Endothelial cell of umbilical vein (primary cell): Measurements from ENCODE around the gene PFDN1. TPM values are rescaled to one million over a fixed set of nuclear protein-coding genes. Genes with fewer than 3 reads are reported as not detected.

ENCODE experiments used
- BruUV-seq: library from RNA; stranded (reverse); fragments of 400-500 nt; replicated peaks from 2 replicates; lab custom pipeline; 2021; lab: Mats Ljungman, UMichigan
- CTCF ChIA-PET: fragments of 300-600, 350-600 bp; sonication (Branson Sonifier 250); formaldehyde crosslinking; loops from one replicate; lab custom pipeline; 2021; ENCODE audit warnings: antibody characterized with exemption, inconsistent platforms; lab: Charles Lee
- POLR2A ChIA-PET: fragments of 300-600, 350-600 bp; sonication (Branson Sonifier 250); formaldehyde crosslinking; loops from one replicate; lab custom pipeline; 2021; ENCODE audit warnings: antibody characterized with exemption, inconsistent platforms; lab: Charles Lee
- DNase-seq: peaks from one replicate; pipeline ENCODE4 v3.0.0-alpha.2; 2011; ENCODE audit warnings: low read depth, low spot score
- FAIRE-seq: peaks from 2 replicates; lab custom pipeline; 2011; peaks lifted over from hg19 to GRCh38; lab: Jason Lieb, UNC
- H2AFZ ChIP-seq: 2 replicates; pipeline ENCODE4 v1.6.0; 2012; ENCODE audit warnings: low read depth, low read length, control low read depth, inconsistent platforms
- H3K27ac ChIP-seq: 2 replicates; pipeline ENCODE4 v1.5.1; 2011; ENCODE audit warnings: low read depth, mild to moderate bottlenecking, control low read depth, low read length, moderate library complexity; ENCODE audit not compliant: insufficient read depth
- H3K27me3 ChIP-seq, 2 experiments: 2 replicates each; pipeline versions ENCODE4 v1.6.0 to v1.6.1; 2011; ENCODE audit warnings: low read length in 2 of 2, mixed read lengths in 1 of 2; ENCODE audit not compliant: control insufficient read depth in 2 of 2, insufficient read depth in 2 of 2
- H3K36me3 ChIP-seq, 2 experiments: 2 replicates in 1 of 2; 3 replicates in 1 of 2; pipeline ENCODE4 v1.5.1; 2011; ENCODE audit warnings: low read length in 2 of 2, mild to moderate bottlenecking in 1 of 2, moderate library complexity in 1 of 2; ENCODE audit not compliant: control insufficient read depth in 2 of 2, insufficient read depth in 2 of 2; ENCODE audit errors: extremely low read depth in 1 of 2
- H3K4me1 ChIP-seq: 3 replicates; pipeline ENCODE4 v1.5.1; 2011; ENCODE audit warnings: mild to moderate bottlenecking, low read length; ENCODE audit not compliant: control insufficient read depth, insufficient read depth; ENCODE audit errors: extremely low read depth
- H3K4me2 ChIP-seq: 2 replicates; pipeline ENCODE4 v1.6.1; 2011; ENCODE audit warnings: low read length, control low read depth, mixed read lengths; ENCODE audit not compliant: insufficient read depth
- H3K4me3 ChIP-seq, 3 experiments: fragments of 200-600 bp in 1 of 3; sonication (generic), shearing (Covaris generic) in 1 of 3; replicated peaks in 1 of 3; 2 replicates each; pipeline ENCODE4 v1.5.1; 2011 to 2016; ENCODE audit warnings: control low read depth in 3 of 3, low read length in 3 of 3, mild to moderate bottlenecking in 2 of 3, inconsistent platforms in 1 of 3, low read depth in 1 of 3, moderate library complexity in 1 of 3; ENCODE audit not compliant: insufficient read depth in 1 of 3
- H3K79me2 ChIP-seq: 2 replicates; pipeline ENCODE4 v1.6.0; 2012; ENCODE audit warnings: low read length, inconsistent platforms; ENCODE audit not compliant: control insufficient read depth, insufficient read depth
- H3K9ac ChIP-seq: replicated peaks from 2 replicates; pipeline ENCODE3; 2011; ENCODE audit warnings: low read length, control low read depth; ENCODE audit not compliant: insufficient read depth; ENCODE audit errors: extremely low read depth
- H3K9me1 ChIP-seq: replicated peaks from 3 replicates; pipeline ENCODE4 v1.6.0; 2011; ENCODE audit warnings: mild to moderate bottlenecking, low read length; ENCODE audit not compliant: control insufficient read depth, insufficient read depth; ENCODE audit errors: extremely low read depth
- H3K9me3 ChIP-seq: replicated peaks from 2 replicates; pipeline ENCODE4 v1.5.1; 2012; ENCODE audit warnings: low read length, inconsistent platforms; ENCODE audit not compliant: control insufficient read depth, insufficient read depth
- H4K20me1 ChIP-seq: replicated peaks from 2 replicates; pipeline ENCODE3; 2011; ENCODE audit warnings: mild to moderate bottlenecking, low read length; ENCODE audit not compliant: control insufficient read depth, insufficient read depth; ENCODE audit errors: extremely low read depth
- EZH2 ChIP-seq: IDR thresholded peaks from 2 replicates; pipeline ENCODE4 v1.6.1; 2012; ENCODE audit warnings: borderline replicate concordance, low read depth, mild to moderate bottlenecking, moderate library complexity, low read length, inconsistent platforms; ENCODE audit not compliant: severe bottlenecking
- FOS ChIP-seq: IDR thresholded peaks from 2 replicates; pipeline ENCODE4 v1.6.1; 2011; ENCODE audit warnings: mild to moderate bottlenecking, low read length, moderate library complexity, borderline replicate concordance; ENCODE audit not compliant: insufficient read depth
- GATA2 ChIP-seq: IDR thresholded peaks from 2 replicates; pipeline ENCODE4 v1.7.0; 2011; ENCODE audit warnings: low read depth, mild to moderate bottlenecking, moderate library complexity, mixed read lengths, low read length; ENCODE audit not compliant: insufficient read length, insufficient read depth
- JUN ChIP-seq: IDR thresholded peaks from 2 replicates; pipeline ENCODE4 v1.6.1; 2011; ENCODE audit warnings: borderline replicate concordance, low read depth; ENCODE audit not compliant: insufficient read length, insufficient read depth
- MYC ChIP-seq: IDR thresholded peaks from one replicate; pipeline ENCODE4 v1.6.1; 2011; ENCODE audit warnings: mild to moderate bottlenecking, low read depth, low read length
- POLR2A ChIP-seq: IDR thresholded peaks from 2 replicates; pipeline ENCODE4 v1.6.1; 2012; ENCODE audit warnings: low read depth, mild to moderate bottlenecking, control low read depth, low read length
- POLR2AphosphoS5 ChIP-seq: IDR thresholded peaks from 2 replicates; pipeline ENCODE4 v1.6.1; 2012; ENCODE audit warnings: low read depth, mild to moderate bottlenecking, control low read depth, low read length, moderate library complexity; ENCODE audit not compliant: insufficient read depth
- dilution Hi-C: fragments of 300-500 bp; cut with MboI; formaldehyde crosslinking; loops from one replicate; pipeline ENCODE4 v1.15.0; 2019; ENCODE audit warnings: low sequenced_read_pairs; ENCODE audit not compliant: extremely low pct_ligation_motif_present
- intact Hi-C: fragments of 100-400 bp; cut with micrococcal nuclease; formaldehyde crosslinking; loops from one replicate; pipeline ENCODE4 v1.10.0; 2022
- polyA plus RNA-seq, 4 experiments: library from polyadenylated mRNA; depleted of rRNA in 3 of 4; stranded (reverse) in 3 of 4; unstranded in 1 of 4; fragments of >200 nt; gene quantifications; 2 replicates each; pipeline versions ENCODE4 v1.2.1 to v1.2.3, GENCODE V29; 2011 to 2012; ENCODE audit warnings: missing spikeins in 1 of 4
- total RNA-seq: library from RNA; stranded (reverse); gene quantifications from 2 replicates; pipeline ENCODE4 v1.2.3, GENCODE V29; 2021
- TF ChIP-seq, protein P1 (sequence below), 2 donors: IDR thresholded peaks; 1 replicate in 1 of 2; 2 replicates in 1 of 2; pipeline ENCODE4 v1.5.1; 2011; ENCODE audit warnings: low read length in 2 of 2, mild to moderate bottlenecking in 2 of 2, moderate library complexity in 2 of 2, control low read depth in 1 of 2, inconsistent platforms in 1 of 2, low read depth in 1 of 2; ENCODE audit not compliant: insufficient read depth in 1 of 2; ENCODE audit errors: extremely low read depth in 1 of 2
- TF ChIP-seq, protein P2 (sequence below): IDR thresholded peaks from 2 replicates; pipeline ENCODE4 v1.6.1; 2011; ENCODE audit not compliant: insufficient read depth, insufficient read length

PFDN1 gene
- total and polyA plus RNA-seq, 2 donors (not counting 3 experiments of a cell fraction or from before 2014, with no cell fraction given): 107 to 158 TPM

- POLR2A ChIA-PET: interaction anchor here (2.1 kb wide), 1 partner anchor 97 kb away, joined by 6 read pairs; the partner anchor contains the start of gene HBEGF
- H4K20me1 ChIP-seq: no peaks in the 10 kb centered on the region
Observed at GRCh38 chr5:140249536-140249935, 53.4 kb downstream of the PFDN1 start.

More at GRCh38 chr5:140249536-140249935, 53.4 kb downstream of the PFDN1 start:
- Histone ChIP-seq H3K36me3 (no peaks in the 10 kb centered on the region), H2AFZ (no peak overlapping the region), H3K79me2 (peaks cover 40% of the 10 kb centered on the region), H3K27me3 (no peaks in the 10 kb centered on the region), H3K9me3 (no peaks in the 10 kb centered on the region), H3K9ac (no peak overlapping the region), H3K9me1 (no peaks in the 10 kb centered on the region), H3K27ac (no peak overlapping the region), H3K4me2 (no peak overlapping the region), H3K4me1 (peaks cover 78% of the 10 kb centered on the region), H3K4me3 (no peak overlapping the region)
- DNase-seq: no peak
- no TSS peak for BruUV-seq
- TF ChIP-seq POLR2A (no peak), POLR2AphosphoS5 (no peak), JUN (no peak), MYC (no peak), GATA2 (no peak), FOS (no peak), EZH2 (no peak)
- TF ChIP-seq, protein P1, sequence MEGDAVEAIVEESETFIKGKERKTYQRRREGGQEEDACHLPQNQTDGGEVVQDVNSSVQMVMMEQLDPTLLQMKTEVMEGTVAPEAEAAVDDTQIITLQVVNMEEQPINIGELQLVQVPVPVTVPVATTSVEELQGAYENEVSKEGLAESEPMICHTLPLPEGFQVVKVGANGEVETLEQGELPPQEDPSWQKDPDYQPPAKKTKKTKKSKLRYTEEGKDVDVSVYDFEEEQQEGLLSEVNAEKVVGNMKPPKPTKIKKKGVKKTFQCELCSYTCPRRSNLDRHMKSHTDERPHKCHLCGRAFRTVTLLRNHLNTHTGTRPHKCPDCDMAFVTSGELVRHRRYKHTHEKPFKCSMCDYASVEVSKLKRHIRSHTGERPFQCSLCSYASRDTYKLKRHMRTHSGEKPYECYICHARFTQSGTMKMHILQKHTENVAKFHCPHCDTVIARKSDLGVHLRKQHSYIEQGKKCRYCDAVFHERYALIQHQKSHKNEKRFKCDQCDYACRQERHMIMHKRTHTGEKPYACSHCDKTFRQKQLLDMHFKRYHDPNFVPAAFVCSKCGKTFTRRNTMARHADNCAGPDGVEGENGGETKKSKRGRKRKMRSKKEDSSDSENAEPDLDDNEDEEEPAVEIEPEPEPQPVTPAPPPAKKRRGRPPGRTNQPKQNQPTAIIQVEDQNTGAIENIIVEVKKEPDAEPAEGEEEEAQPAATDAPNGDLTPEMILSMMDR (IDR thresholded peaks at IDR 0.05; ENCODE audit: extremely low read depth in 1 of 2, insufficient read depth in 1 of 2, low read depth in 1 of 2, low read length in 2 of 2): no peak
- TF ChIP-seq, protein P2, sequence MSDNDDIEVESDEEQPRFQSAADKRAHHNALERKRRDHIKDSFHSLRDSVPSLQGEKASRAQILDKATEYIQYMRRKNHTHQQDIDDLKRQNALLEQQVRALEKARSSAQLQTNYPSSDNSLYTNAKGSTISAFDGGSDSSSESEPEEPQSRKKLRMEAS: no peak
- CTCF ChIA-PET: interaction anchor here (1.2 to 17.3 kb wide), 3 partner anchors 12 to 99 kb away, joined by 3 to 1214 read pairs (median 6); partner anchors contain the start of gene HBEGF
- no peak for FAIRE-seq
- intact Hi-C loops (loop anchor here (10.0 kb wide), 1 partner anchor 385 kb away; the partner anchor contains the start of genes CD14 and TMCO6), dilution Hi-C loops (no loop called here)
